Bone marrow (tissue), 2 donors: Measurements from ENCODE around the gene MAP4K2.
"Not testable (repeated sequence)": the region's sequence is repeated elsewhere in the genome, so short reads cannot be mapped to it uniquely, and the experiment has no call there.

Experiments
- DNase-seq, 2 donors: peaks; one replicate each; lab custom pipeline; 2025; lab: John Stamatoyannopoulos, UW

Gene MAP4K2

DNA sequence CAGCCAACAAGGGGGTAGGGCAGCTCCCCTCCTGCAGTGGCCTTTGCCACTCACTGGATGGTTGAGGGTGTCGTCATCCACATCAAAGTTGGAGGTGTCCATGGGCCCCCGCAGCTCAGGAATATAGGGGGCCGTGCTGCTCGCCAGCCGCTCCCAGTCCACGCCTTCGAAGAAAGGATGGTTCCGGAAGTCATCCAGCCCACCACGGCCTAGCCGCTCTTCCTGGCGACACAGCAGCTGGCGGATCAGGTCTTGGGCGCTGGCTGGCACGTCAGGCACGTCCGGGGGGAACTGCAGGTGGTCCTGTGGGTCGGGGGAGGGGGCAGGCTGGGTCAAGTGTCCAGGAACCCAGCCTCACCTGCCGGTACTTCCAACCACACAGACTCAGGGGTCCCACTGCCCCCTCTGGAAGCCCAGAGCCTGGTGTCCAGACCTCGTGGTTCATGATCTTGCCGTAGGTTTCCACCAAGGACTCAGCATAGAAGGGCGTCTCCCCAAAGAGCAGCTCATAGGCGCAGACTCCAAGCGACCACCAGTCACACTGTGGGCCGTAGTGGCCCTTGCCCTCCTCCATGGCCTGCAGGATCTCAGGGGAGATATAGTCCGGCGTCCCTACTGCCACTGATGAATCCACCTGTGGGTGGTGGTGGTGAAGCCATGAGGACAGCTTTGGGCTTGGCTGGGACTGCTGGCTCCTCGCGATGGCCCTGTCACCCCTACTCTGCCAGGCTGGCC is 35.8 kb upstream of the MAP4K2 start:
- no peak for DNase-seq

DNA sequence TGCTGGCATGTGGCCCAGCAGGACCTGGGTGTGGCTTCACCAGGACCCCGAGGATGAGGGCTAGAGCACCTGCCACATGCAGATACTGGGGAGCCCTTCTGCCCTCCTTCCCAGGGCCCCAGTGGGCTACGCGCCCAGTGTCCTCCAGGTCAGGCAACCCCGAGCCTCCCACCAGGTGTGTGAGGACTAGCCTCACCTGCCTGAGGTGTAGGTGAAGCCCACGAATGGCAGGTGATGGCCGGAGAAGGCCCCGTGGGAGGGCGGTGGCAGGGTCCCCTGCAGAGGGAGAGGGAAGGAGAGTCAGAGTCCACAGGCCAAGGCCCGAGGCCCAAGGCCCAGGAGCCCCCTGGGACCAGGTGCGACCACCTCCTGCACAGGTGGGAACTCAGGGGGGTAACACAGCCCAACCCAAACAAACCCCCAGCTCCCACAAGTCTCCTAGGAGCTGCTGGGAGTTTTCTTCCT is 34.9 kb upstream of the MAP4K2 start:
- DNase-seq, result no peak

DNA sequence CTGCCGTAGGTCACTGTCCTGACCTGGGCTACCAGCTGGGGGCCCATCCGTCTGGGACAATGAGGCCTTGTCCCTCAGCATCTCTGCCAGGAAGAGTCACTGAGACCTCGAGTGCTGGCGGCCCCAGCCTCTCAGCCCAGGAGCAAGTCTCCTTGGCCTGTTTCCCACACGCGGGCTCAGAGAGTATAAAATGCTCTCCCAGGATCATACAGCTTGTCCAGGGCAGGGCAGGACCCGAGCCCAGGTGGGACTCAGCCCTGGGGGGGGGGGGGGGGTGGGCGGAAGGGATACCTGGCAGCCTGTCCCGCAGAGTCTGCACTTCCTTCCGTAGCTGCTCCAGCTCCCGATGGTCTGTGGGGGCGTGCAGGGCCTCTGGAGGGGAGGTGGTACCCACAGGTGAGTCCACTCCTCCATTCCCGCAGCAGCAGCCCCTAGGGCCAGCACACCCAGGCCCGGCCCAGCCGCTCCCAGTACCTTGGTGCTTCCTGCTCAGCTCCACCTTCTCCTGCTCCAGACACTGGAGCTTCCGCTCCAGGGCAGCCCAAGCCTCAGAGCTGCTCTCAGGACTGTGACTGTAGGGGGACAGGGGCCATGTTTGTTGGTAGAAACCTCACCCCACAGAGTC is 33.5 kb upstream of the MAP4K2 start:
- DNase-seq, result no peak

DNA sequence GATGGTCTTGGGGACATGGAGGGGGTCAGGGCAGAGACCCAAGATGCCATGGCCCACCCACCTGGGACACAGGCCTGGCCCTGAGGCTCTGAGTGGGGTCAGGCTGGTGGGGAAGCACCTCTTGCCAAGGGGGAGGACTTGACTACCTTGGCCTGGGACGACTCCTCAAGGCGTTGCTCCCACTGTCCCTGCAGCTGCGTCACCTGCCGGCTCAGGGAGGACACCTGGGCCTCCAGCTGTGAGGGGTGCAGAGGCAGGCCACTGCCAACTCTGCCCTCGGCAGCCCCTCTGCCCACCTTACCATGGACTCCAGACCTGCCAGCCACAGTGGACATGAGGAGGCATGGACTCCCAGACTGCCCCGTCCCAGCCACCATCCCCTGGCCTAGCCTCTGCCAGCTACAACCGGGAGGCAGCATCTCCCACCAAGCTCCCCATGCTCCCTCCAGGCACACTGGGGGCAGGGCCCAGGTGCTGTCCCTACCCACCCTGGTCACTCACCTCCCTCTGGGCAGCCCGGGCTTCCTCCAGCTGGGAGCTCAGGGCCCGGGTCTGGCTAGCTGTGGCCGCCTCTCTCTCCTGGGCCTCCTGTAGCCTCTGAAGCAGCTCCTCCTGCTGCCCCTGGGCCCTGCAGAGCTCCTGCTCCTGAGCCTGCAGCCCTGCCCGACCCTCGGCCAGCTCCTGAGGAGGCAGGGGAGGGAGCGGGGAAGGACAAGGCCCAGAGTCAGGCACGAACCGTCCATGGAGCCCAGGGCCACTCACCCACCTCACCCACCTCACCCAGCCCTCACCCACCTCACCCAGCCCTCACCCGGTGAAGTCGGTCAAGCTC is 32.8 kb upstream of the MAP4K2 start:
- no peak for DNase-seq

DNA sequence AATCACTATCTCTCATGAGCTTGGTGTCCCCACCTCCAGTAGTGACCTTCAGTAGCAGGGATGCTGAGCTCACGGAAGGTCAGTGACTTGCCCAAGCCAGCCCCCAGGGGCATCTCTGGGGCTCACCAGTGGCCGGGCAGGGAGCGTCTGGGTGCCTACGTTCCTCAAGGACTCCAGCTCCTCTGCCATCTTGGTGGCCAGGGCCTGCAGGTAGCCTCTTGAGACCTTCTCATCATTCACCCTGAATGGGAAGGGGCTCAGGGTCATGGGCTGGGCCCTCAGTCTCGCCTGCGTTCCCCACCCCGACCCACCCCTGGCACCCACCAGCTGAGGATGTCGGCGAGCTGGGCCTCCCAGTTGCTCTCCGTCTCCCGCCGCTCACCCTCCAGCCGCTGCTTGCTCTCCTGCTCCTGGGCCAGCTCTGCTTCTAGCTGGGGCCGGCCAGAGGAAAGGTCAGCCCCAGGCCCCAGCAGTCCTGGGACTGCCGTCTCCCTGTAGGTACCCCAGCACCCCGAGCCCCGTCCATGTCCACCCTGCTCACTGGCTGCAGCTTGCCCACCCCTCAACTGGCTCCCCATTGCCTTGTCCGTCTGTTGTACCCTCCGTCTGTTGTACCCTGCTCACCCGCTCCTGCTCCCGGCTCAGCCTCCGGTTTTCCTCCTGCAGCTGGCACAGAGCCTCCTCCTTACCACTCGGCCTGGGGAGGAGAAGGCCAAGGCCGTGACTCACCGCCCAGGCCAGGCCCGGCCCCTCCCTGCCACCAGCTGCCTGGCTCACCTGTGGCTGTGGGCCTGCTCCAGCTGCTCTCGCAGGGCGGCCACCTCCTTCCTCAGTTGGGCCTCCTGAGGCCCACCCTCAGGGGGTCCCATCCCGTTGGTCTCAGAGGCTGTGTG is 32.0 kb upstream of the MAP4K2 start:
- no peak for DNase-seq

DNA sequence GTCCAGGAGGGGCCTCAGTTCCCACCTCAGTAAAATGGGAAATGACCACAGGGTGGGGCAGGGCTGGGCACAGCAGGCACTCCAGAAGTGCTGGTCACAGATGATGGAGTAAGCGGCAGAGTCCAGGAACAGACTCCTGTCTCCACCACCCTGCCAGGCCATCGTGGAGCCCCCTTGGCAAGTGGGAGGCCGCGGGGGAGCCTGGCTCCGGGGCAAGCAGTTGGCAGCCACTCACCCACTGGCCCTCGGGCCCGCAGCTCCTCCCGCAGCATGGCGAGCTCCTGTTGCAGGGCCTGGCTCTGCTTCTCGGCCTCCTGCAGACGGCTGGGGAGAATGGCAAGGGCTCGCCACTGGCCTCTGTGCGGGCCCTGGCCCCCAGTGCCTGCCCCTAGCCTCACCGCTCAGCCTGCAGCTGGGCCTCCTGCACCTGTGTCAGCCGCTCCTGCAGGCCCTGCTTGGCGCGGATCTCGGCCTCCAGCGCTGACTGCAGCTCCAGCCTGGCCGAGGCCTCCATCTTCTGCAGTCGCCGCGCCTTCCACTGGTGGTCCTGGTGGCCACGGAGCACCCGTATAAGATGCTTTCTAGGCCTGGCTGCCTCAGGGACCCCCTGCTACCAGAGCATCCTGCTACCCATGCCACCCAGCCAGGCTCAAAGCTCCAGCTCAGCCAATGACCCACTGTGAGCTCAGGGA is 31.2 kb upstream of the MAP4K2 start:
- no peak for DNase-seq

DNA sequence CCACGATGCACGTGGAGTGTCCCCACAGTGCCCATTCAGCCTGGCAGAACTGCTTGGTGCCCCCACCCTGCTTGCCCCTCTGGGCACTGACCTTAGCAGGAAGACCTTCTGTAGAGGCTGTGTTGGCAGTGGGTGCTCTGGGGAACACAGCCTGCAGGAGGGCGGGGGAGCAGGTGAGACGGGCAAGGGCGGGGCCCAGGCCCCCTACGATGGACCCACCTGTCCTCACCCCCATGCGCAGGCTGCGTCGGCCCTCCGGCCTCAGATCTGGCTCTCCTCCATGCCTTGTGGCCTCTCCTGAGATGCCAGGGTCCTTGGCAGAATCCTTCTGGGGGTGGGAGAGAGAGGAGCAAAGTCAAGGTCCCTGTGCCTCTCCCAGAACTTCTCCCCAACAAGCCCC is 30.5 kb upstream of the MAP4K2 start:
- no peak for DNase-seq

DNA sequence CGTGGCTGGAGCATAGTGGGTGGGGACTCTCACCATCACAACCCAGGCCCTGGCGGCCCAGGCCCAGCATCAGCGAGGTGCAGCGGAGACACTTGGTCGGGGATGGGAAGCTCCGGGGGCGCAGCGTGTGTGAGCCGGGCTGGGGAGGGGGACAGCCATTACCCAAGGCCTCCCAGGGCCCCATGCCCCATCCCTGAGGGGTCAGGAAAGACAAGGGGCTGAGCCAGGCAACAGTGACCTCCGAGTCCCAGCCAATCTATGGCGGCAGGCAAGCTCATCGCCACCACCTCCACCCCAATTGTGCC is 30.1 kb upstream of the MAP4K2 start:
- no peak for DNase-seq

DNA sequence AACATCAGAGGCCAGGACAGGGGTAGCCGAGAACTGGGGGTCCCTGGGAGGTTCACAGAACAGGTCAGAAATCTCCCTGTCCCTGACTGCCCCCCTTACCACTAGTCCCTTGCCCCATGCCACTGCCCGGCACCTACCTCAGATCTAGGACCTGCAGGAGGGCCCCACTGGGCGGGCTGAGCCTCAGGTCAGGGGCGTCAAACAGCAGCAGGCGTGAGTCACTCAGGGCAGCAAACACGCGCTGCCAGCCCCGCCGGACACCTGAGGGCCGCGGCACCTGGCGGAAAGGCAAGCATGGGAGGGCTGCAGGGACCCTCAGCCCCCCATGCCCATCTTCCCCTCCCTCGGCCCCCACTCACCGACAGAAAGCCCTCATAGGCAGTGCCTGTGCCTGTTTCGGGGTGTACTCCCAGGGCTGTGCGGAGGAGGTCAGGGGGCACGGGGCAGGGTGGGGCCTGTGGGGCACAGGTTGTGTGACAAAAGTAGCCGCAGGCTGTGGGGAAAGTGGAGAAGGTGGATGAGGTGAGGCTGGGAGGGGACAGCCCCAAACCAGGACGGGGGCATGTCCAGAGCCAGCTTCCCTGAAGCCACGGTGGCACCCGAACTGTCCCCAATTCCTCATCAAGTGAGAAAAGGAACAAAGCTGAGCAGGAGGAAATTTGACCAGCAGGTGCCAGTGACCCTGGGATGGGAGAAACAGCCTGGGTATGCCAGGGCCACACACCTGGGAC is 29.6 kb upstream of the MAP4K2 start:
- no peak for DNase-seq

DNA sequence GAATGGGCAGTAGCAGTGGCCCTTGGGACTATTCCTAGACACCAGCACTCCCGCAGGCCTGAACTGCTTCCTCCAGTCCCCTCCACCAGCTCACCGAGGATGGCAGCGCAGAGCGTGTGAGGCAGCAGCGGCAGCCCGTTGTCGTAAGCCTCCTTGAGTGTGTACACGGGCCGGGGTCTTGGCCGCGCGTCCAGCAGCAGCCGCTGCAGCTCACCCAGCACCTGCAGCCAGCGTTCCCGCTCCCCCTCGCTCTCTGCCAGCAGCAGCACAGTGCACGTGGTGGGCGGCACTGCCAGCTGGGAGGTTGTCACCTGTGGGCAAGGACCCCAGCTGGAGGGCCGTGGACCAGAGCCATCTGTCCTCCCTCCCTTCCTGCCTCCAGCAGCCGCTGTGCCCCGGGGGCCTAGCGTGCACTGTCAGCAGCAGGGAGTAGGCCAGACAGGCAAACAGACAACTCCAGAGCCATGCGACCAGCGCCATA is 28.4 kb upstream of the MAP4K2 start:
- no peak for DNase-seq

DNA sequence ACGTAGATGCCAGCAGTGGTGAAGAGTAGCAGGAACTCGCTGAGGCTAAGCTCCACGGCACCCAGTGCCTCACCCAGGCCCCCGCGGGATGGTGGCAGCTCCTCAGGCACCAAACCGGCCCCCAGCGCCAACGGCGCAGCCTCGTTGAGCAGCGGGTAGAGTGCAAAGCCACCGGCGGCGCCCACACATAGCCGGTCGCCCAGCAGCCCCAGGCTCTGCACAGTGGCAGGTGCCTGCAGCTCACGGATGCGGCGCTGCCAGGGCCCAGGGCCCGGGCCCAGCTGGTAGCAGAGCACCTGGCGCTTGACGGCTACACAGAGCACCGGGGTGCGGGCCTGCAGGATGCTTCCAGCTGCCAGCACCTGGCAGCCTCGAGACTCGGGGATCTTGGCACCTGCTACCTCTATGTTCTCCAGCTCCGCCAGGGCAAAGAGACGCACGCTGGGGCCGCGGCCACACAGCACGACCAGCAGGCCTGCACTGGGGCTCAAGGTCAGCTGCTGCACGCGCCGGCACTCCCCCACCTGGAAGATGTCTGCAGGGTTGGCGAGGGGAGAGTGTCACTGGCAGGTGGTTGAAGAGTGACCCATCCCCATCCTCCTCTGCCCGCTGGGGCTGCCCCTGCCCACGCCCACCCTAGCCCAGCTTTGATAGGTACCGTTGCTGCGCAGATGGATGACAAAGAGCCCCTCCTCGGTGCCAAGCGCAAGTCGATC is 26.7 kb upstream of the MAP4K2 start:
- no peak for DNase-seq

DNA sequence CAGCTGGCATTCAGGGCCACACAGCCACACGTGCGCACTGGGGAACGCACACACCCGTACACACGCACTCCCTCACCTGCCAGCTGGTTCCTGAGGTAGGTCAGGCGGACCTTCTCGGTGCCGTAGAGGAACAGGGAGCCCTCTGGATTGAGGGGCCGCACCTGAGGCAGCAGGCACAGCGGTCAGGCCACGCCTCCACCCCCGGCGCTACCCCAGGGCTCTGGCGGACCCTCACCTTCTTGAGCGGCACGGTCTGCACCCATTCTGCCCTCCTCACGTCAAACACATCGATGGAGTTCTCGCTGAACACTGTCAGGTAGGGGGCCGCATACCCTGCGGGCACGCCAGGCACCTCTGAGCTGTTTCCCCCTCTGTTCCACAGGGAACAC is 24.4 kb upstream of the MAP4K2 start:
- DNase-seq, result no peak

DNA sequence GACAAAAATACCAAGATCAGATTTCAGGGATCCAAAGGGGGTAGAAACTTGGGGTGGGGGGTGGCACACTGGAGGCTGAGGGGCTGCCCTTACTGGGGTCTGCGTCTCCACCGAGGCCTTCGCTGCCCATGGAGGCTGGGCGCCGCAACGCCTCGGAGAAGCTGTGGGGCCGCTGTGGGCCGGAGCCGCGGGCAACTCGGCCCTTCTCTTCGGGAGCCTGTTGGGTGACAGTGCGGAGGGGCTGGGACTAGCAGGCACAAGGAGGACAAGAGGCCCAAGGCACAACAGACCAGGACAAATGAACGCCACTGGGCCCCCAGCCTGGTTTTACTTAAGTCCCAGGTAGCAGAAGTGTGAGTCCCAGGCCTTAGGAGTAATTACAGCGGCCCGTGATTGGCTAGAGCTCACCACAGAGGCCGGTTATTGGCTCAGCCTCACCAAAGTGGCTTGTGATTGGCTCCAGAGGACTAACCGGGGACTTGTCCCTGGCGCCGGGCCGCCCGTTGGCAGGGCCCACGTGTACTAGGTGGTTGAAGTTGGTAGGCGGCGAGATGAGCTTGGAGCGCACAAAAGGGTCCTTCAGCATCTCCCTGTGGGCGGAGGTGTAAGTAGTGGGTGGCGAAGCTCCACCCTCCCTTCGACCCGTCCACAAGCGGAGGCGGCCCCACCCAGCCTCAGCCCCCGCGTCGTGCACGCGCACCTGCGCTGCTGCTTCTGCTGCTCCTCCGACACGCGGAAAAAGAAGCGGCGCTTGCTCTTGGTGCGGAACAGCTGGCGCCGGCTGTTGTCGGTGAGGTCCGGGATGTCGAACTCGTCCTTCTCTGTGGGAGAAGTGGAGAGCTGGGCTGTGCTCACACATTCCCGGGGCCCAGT is 23.8 kb upstream of the MAP4K2 start:
- no peak for DNase-seq

DNA sequence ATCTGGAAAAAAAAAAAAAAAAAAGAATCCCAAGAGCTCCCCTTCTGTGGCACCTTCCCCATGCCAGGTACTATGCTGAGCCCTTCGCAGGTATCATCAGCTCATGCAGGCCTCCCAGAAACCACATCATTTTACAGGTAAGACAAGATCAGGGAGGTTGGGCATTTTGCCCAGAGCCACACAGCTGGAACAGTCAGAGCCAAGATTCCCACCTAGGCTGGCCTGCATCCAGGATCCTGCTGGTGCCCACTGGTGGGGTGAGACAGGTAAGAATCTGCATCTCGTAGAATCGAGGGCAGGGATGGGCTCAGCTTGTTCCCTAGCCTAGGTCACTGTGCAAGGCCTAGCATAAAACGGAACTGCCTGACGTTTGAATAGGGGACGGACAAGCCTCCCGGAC is 23.0 kb upstream of the MAP4K2 start:
- DNase-seq, result no peak

DNA sequence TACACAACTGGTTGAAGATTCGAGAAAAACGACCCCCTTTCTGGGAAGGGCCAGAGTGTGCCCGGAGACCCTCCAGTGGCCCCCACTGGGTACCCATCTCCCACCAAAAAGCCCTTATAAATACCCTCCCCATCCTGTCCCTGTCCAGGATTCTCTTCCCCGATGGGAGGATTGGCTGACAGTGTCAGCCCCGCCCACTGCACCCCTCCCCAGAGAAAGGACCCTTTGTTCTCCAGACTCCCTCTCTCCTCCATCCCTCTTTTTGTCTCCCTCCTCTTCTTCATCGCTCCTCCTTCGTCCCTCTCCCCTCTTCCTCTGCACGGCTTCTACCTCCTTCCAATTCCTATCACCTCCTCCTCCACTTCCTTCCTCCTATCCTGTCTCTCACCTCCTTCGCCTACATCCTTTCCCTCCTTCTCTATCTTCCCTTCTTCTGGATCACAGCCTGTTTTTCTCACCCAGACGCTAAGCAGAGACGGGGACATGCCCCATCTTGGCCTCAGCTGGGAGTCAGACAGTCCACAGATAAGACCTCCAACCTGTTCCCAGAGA is 20.6 kb upstream of the MAP4K2 start:
- no peak for DNase-seq

DNA sequence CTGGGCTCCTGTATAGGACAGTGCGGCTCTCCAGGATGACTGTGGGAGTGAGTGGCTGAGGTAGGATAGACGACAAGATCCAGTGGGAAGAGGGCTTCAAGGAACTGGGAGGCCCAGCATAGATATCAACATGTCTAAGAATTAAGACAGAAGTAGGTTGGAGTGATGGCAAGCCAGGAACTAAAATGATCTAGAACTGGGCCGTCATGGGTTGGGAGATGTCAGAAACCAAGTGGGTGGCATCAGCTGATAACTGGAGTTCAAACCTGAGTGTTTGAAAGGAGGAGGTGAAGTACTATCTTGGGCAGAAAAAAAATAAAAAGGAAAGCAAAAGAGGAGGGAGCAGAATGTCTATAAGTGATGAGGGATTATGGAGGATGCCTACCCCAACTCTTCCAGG is 14.5 kb upstream of the MAP4K2 start:
- no peak for DNase-seq

DNA sequence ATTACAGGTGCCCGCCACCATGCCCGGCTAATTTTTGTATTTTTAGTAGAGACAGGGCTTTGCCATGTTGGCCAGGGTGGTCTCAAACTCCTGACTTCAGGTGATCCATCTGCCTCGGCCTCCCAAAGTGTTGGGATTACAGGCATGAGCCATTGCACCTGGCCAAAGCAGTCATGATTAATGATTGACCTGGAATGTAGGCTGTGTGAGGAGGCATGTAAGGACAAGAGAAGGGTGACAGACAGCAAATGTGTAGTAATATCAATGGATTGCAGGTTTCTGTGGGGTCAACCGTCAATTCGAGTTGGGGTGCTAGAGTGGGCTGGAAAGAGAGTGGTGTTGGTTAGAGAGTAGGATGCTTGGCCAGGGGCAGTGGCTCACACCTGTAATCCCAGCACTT is 12.4 kb upstream of the MAP4K2 start:
- DNase-seq, result not testable (repeated sequence)

DNA sequence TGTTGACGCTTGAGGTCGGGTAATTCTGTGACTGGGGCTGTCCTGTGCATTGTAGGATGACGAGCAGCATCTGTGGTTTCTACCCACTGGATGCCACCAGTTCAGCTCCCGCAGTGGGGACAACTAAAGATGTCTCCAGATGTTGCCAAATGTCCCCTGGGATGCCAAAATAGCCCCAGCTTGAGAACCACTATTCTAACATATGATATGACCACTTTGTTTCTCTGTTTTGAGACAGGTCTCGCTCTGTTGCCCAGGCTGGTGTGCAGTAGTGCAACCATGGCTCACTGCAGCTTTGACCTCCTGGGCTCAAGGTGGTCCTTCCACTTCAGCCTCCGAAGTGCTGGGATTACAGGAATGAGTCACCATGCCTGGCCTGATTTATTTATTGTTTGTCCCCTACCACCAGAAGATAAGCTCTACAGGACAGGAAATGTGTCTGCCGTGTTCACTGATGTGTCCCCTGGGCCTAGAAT is 11.7 kb upstream of the MAP4K2 start:
- no peak for DNase-seq

DNA sequence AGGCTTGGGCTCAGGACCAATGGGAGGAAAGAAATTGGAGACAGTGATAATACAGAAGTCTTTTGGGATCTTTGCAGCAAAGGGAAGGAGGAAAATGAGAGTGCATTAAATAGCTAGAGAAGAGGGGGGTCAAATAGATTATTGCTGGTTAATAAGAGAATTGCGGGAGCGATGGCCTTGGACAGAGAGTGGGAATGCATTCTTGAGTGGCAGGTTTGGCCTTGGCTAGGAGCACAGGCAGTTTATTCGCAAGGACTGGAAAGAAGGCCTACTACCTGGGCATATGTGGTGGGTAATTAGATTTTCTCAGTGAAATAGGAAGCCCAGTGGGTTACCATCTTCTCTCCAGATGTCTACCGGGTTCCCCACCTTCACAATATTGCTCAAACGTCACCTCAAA is 10.8 kb upstream of the MAP4K2 start:
- no peak for DNase-seq
